ENCODE results near the gene PRELID2.
"Not testable (repeated sequence)": the region's sequence is repeated elsewhere in the genome, so short reads cannot be mapped to it uniquely, and the experiment has no call there.

PRELID2 gene

GRCh38 chr5:145834917-145835847 lies at the start of gene PRELID2:
Gene PRELID2 (minus strand): TSS chr5:145835342. CDS start chr5:145835251, 91 bp downstream.
- DNase-seq: peak; percentile 57

GRCh38 chr5:145874765-145875164 lies 39.6 kb upstream of the PRELID2 start:
- no peak for DNase-seq

GRCh38 chr5:145872914-145873313 lies 37.8 kb upstream of the PRELID2 start, which contains the start of gene GRXCR2:
Gene GRXCR2 (minus strand): TSS chr5:145873014. CDS start chr5:145872968, 46 bp downstream.
- no peak for DNase-seq

GRCh38 chr5:145872486-145872885 lies 37.3 kb upstream of the PRELID2 start:
- no peak for DNase-seq

GRCh38 chr5:145869753-145870152 lies 34.6 kb upstream of the PRELID2 start:
- DNase-seq: no peak

GRCh38 chr5:145867806-145868205 lies 32.7 kb upstream of the PRELID2 start:
- no peak for DNase-seq

- not testable (repeated sequence) for DNase-seq
Observed at GRCh38 chr5:145864432-145864831, 29.3 kb upstream of the PRELID2 start.

- no peak for DNase-seq
Observed at GRCh38 chr5:145863003-145863402, 27.9 kb upstream of the PRELID2 start.

GRCh38 chr5:145859897-145860296 lies 24.8 kb upstream of the PRELID2 start:
- DNase-seq: no peak

- DNase-seq: no peak
Observed at GRCh38 chr5:145859453-145859852, 24.3 kb upstream of the PRELID2 start.

- no peak for DNase-seq
Observed at GRCh38 chr5:145858959-145859358, 23.8 kb upstream of the PRELID2 start.

GRCh38 chr5:145856285-145856818 lies 21.2 kb upstream of the PRELID2 start:
- no peak for DNase-seq

- no peak for DNase-seq
Observed at GRCh38 chr5:145855763-145856267, 20.7 kb upstream of the PRELID2 start.

GRCh38 chr5:145854651-145855258 lies 19.6 kb upstream of the PRELID2 start:
- no peak for DNase-seq

- DNase-seq: no peak
Observed at GRCh38 chr5:145853781-145854376, 18.7 kb upstream of the PRELID2 start.

- DNase-seq: no peak
Observed at GRCh38 chr5:145852990-145853389, 17.8 kb upstream of the PRELID2 start.

GRCh38 chr5:145848854-145849253 lies 13.7 kb upstream of the PRELID2 start:
- no peak for DNase-seq

GRCh38 chr5:145847499-145848497 lies 12.7 kb upstream of the PRELID2 start:
- DNase-seq: no peak

GRCh38 chr5:145846081-145846480 lies 10.9 kb upstream of the PRELID2 start:
- DNase-seq: no peak

GRCh38 chr5:145841299-145841698 lies 6.2 kb upstream of the PRELID2 start:
- no peak for DNase-seq

GRCh38 chr5:145840458-145841132 lies 5.5 kb upstream of the PRELID2 start:
- DNase-seq: no peak

Data from COR-L47 (cell line).